ENCODE measurements around the gene MRPL12.

DNA sequence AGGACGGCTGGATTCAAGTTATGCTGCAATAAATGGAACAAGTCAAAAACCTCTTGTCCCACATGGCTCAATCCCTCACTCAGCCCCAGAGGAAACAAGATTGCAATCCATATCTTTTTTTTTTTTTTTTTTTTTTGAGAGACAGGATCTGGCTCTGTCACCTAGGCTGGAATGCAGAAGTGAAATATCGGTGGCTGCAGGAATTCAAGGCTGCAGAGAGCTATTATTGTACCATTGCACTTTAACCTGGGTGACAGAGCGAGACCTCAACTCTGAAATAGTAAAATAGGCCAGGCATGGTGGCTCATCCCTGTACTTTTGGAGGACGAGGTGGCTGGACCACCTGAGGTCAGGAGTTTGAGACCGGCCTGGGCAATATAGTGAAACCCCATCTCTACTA lies 44.1 kb upstream of the MRPL12 start:
- TF ChIP-seq, protein P1, sequence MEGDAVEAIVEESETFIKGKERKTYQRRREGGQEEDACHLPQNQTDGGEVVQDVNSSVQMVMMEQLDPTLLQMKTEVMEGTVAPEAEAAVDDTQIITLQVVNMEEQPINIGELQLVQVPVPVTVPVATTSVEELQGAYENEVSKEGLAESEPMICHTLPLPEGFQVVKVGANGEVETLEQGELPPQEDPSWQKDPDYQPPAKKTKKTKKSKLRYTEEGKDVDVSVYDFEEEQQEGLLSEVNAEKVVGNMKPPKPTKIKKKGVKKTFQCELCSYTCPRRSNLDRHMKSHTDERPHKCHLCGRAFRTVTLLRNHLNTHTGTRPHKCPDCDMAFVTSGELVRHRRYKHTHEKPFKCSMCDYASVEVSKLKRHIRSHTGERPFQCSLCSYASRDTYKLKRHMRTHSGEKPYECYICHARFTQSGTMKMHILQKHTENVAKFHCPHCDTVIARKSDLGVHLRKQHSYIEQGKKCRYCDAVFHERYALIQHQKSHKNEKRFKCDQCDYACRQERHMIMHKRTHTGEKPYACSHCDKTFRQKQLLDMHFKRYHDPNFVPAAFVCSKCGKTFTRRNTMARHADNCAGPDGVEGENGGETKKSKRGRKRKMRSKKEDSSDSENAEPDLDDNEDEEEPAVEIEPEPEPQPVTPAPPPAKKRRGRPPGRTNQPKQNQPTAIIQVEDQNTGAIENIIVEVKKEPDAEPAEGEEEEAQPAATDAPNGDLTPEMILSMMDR (IDR thresholded peaks at IDR 0.05), result no peak
- no peak for TF ChIP-seq POLR2A (IDR thresholded peaks at IDR 0.05; ENCODE audit: low read depth)
